COLO668 (cell line): Measurements from ENCODE around the gene NPEPPS.
A peak's percentile ranks its signal among the peaks of the same experiment; 100 is the strongest.
"Not testable (repeated sequence)": the region's sequence is repeated elsewhere in the genome, so short reads cannot be mapped to it uniquely, and the experiment has no call there.

Experiments
- DNase-seq: peaks from one replicate; lab custom pipeline; 2025; ENCODE audit not compliant: unreplicated experiment; lab: John Stamatoyannopoulos, UW

NPEPPS gene, protein sequence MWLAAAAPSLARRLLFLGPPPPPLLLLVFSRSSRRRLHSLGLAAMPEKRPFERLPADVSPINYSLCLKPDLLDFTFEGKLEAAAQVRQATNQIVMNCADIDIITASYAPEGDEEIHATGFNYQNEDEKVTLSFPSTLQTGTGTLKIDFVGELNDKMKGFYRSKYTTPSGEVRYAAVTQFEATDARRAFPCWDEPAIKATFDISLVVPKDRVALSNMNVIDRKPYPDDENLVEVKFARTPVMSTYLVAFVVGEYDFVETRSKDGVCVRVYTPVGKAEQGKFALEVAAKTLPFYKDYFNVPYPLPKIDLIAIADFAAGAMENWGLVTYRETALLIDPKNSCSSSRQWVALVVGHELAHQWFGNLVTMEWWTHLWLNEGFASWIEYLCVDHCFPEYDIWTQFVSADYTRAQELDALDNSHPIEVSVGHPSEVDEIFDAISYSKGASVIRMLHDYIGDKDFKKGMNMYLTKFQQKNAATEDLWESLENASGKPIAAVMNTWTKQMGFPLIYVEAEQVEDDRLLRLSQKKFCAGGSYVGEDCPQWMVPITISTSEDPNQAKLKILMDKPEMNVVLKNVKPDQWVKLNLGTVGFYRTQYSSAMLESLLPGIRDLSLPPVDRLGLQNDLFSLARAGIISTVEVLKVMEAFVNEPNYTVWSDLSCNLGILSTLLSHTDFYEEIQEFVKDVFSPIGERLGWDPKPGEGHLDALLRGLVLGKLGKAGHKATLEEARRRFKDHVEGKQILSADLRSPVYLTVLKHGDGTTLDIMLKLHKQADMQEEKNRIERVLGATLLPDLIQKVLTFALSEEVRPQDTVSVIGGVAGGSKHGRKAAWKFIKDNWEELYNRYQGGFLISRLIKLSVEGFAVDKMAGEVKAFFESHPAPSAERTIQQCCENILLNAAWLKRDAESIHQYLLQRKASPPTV

DNA sequence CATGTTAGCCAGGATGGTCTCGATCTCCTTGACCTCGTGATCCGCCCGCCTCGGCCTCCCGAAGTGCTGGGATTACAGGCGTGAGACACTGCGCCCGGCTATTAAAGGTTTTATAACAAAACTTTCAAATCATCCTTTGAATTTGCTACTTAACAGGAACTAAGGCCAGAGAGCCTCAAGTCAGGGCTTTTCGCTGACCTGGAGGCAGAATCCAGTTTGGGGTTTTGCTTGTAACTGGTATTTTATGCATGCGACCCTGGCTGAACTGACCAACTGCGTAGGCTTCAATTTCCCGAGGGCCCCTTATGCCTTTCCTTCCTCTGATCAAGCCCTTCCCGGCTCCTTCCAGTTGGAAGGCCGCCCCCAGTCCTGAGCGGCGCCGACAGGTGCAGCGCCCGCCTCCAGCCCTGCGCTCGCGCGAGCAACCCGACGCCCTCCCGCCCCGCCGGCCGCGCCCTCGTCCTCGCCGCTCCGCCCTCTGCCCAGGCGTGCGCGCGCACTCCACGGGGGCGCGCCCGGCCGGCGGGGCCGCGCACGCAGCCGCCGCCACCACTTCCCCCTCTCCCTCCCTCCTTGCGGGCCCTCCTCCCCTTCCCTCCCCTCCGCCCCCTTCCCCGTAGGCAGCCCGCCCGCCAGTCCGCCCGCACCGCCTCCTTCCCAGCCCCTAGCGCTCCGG lies at the start of gene NPEPPS:
Gene NPEPPS, plus strand, starts transcription at position 552 of the 676 bp plus-strand sequence. CDS start 193 bp downstream, outside the sequence.
- DNase-seq = peak; percentile 80

DNA sequence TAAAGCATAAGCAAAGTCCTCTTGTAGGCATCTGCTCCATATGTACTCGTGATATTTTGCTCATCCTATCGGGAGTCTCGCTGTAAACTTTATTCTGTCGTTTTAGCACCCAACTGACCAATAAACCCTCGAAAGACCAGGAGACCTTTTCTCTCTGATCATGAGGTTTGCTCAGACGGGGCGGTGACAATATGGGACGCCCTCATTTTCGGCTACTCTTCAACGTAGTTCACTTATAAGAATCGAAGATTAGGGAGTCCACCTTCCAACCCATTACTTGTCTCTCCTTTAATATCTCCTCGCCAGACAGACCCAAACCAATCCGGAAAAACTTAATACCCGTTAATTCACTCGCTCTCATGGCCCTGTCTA lies 39.1 kb upstream of the NPEPPS start:
- DNase-seq = not testable (repeated sequence)

DNA sequence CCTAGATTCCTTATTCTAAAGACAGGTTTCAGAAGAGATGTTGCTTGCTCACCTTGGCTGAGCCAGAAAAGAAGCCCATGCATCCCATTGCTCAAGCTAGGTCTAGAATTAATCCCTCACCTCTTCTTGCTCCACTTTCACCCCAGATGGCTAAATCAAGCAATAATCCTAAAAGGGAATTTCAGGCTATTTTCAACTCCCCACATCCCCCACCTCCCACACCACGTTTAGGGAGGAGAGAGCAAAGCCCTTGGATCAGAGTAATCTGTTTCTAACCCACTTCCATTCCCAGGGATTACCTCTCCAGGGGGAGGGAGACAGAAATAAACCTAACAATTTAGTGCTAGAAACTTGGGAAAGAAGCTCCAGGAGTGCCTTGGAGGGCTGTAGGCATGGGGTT lies 31.8 kb upstream of the NPEPPS start:
- not testable (repeated sequence) for DNase-seq

DNA sequence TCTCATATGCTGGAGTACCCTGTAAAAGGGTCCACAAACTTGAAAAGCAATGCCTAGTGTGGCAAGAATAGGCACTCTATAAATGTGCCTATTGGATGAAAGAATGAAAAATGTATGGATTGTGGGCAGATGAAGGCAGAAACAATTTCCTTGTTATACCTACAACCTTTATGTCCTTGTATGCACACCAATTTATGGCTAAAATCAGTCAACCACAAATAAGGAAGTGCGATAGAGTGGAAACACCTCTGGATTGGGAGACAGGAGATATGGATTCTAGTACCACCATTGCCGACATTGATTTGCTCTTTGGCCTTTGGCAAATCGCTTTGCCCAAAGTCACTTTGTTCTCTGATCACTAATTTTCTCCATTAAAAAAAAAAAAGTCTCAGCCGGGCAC lies 31.4 kb upstream of the NPEPPS start:
- not testable (repeated sequence) for DNase-seq

DNA sequence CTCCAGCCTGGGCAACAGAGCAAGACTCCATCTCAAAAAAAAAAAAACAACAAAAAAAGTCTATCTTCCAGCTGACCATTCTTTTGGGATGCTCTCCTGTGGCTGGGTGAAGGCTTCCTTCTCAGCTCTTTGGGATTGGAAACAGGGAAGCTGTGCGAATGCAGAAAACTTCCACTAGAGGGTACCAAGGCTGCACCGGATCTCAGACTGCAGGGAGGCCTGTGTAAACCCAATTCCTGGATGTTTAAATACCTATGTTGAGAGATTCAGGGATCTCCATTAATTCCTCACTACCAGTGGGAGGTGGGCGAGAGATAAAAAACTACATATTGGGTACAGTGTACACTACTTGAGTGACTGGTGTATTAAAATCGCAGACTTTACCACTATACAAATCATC lies 30.3 kb upstream of the NPEPPS start:
- DNase-seq = peak; percentile 0

DNA sequence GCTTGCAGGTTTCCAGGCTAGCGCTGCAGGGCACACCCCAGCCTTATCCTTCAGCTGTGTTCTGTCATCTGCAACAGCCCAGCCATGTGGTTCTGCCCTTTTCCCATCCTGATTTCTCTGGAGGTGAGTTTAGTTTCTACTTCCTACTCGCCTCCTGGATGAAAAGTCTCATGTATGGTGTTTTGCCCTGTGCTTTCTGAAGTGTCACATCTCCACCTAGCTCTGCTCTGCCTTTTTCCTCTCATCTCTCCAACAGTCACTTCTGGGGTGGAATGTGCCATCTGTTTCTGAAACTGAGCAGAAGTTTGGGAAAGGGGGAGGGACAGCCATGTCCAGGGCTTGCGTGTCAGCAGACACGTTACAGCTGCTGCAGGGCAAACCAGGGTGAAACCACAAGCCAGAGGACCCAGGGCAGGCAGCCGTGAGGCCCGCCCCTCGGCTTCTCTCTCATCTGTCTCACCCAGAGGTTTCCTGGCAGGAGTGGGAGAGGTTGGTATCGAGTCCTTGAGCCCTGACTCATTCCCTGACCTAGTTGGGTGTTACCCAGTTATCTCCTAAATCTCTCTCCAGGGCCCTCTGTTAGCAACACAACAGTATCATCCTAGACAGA lies 28.7 kb upstream of the NPEPPS start:
- DNase-seq = peak; percentile 7

DNA sequence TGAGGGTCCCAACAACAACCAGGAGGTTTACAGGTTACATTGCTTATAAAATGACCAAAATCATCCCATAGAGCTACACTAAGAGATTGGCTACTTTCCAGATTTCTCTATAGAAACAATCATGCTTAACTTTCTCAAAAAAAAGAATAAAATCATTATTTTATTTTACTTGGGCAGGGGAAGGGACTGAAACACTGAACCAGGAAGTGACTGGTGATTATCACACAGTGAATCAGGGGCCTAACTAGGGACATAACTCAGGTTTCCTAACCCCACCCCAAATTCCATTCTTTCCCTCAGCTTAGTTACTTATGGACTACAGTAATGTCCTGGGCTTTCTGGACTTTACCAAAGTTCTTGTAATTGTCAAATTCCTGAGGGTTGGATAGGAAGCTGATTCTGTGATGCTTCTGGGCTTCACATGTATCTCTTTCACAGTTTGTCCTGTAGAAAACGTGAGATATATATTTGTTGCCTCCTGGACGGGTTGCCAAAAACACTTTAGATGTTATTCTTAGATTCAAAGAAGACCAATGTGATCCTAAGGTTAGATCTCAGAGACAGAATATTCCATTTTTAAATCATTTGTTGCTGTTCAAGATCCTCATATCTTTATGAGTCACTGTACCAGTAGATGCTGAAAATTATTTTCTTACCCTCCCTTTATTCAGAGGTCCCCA lies 28.0 kb upstream of the NPEPPS start:
- not testable (repeated sequence) for DNase-seq

DNA sequence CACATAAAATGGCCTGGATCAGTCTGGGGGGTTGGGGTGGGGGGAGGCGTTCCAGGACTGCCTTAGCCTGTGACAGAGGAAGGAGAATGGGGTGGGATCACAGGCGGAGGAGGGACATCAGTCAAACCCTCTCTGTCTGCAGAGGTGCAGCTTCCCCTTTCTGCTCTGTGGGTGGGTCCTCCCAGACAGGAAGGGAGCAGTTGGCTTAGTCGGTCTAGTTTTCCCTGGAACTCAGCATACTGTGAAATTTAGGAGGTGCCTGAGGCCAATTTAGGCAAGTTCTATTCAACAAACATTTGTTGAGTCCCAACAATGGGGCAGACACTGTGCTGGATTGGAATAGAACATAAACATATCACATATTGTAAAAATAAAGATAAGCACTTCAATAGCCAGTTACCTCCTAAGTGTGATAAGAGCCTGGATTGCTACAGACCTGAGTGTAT lies 19.2 kb upstream of the NPEPPS start:
- DNase-seq = not testable (repeated sequence)

DNA sequence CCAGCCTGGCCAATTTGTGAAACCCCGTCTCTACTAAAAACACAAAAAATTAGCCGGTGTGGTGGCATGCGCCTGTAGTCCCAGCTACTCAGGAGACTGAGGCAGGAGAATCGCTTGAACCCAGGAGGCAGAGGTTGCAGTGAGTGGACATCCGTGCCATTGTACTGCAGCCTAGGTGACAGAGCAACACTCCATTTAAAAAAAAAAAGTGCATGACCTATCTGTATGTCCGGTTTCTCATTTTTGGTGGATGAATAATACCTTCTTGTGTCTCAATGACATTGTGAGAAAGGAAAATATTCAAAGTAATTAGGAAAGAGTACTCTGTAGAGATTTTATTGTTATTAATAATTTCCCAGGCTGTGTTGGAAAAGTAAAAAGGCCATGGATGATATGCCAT lies 17.6 kb upstream of the NPEPPS start:
- DNase-seq = not testable (repeated sequence)

DNA sequence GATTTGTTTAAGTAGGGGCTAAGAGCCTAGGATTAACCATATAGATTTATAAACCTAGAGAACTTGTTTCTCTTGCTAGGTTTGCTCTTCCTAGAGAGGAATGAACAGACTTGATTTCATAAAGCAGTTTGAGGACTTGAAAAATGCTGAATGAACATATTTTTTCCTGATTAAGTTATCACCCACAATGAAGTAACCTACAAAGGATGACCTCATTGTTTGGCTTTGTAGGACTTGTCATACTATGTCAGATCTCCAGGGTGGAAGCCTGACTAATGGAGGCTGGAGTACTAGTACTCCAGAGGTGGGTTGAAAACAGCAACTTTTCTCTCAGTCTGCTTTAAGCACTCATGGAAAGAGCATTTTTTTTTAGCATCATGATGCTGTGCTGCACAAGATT lies 12.0 kb upstream of the NPEPPS start:
- not testable (repeated sequence) for DNase-seq

DNA sequence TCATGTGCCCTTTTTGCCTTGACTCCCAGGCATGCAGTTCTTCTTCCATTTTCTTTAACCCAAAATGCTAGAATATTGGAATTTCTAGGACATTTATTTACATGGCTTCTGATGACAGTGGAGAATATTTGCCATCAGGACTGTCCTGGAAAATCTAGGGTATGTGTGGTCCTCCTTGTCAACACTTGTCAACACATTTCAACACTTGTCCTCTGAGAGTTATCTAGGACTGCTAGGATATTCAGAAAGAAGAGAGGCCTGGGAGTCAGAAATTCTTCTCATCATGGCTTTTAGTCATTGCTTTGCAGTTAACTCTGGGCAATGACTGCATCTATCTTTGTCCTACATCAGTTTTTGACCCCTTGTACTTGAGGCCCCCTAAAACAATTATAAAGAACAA lies 11.5 kb upstream of the NPEPPS start:
- not testable (repeated sequence) for DNase-seq

DNA sequence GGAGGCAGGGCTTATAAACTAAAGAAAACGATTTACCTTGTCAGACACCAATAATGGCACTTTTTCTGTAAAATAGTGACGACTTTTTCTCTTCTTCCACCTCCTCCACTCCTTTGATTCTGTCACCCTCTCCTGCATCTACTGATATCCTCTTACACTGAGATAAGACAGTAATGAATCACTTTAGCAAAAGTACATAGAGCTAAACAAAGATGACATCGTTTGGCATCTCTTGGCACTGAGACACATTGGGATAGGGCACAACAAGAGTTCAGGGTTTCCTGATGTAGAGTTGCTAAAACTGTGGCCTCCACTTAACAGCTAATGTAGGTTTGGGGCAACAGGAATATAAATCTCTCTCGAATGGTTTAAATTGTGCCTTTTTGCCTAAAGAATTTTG lies 10.6 kb upstream of the NPEPPS start:
- not testable (repeated sequence) for DNase-seq

DNA sequence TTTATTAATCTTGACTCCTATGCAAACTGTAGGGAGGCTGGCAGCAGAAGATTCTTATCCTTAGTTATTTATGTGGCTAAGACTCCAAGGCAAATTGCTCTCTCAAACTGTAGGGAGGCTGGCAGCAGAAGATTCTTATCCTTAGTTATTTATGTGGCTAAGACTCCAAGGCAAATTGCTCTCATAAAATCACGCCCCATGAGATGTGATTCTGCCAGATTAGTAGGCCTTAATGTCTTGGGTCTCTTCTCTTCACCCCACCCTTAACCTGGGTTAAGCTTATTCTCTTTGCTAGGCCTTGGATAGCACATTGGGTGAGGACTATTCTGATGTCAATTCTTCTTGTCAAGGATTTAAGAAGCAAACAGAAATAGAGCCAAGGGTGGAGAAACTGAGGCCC lies 9.5 kb upstream of the NPEPPS start:
- DNase-seq = not testable (repeated sequence)

DNA sequence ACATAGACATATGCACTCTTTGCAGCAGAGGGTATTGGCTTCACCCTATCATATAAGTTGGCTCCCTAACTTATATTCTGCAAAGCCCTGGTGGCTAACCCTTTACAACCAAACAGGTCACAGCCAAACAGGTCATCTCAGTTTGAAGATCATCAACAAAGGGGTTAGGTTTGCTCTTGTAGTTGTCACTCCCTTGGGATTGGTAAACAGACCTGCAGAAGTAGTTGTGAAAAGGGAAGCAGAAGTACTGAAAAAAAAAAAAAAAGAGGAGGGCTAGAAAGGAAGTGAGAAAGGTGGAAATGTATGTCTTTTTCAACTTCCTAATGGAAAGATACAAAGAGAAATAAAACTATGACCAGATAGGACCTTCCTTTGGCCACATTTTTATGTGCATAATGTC lies 8.6 kb upstream of the NPEPPS start:
- not testable (repeated sequence) for DNase-seq

DNA sequence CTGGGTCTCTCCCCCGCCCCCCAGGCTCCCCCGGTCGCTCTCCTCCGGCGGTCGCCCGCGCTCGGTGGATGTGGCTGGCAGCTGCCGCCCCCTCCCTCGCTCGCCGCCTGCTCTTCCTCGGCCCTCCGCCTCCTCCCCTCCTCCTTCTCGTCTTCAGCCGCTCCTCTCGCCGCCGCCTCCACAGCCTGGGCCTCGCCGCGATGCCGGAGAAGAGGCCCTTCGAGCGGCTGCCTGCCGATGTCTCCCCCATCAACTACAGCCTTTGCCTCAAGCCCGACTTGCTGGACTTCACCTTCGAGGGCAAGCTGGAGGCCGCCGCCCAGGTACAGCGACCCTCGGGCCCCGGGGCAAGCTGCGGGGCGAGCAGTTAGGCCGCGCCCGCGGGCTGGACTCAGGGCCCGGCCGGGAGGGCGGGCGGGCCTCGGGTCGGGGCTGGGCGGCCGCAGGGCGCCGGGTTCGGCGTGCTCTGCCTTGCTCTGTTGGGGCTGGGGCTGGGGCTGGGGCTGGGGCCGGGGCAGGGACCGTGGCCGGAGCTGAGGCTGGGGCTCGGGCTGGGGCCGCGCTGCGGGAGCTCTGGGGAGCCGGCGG lies 419 bp downstream of the NPEPPS start:
- peak; percentile 4 for DNase-seq

DNA sequence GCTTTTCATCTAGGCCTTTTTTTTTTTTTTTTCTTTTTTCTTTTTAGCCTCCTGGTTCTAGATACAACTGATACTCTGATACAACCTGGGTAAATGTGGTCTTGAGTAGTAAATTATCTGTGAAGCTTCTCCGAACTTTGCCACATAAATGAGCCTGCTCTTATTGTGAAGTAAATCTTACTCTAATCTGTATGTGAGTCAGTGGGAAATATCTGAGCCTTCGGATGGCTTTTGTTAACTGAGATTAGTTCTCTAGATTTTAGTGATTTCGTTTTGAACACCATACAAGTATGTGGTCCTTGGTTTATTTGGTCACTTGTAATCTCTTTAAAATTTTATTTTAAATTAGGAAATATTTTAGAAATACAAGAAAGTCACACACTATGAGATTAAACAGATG lies 8.2 kb downstream of the NPEPPS start:
- DNase-seq = not testable (repeated sequence)

DNA sequence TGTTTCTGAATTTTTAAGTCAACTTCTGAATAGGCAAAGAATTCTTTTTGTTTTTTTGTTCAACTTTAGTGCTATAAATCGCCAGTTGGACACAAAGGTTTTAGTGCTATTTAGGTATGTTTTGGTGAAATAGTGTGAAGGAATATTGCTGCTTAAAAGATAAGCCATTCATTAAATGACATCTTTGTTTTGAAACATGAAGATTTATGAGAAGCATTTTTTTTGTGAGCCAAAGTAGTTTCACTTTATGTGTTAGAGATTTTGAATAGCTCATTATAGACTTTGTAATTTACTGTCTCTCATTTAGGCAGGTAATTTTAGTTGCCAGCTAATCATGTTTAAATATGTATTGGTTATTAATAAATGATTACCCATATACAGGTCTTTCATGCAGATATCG lies 10.8 kb downstream of the NPEPPS start:
- not testable (repeated sequence) for DNase-seq

DNA sequence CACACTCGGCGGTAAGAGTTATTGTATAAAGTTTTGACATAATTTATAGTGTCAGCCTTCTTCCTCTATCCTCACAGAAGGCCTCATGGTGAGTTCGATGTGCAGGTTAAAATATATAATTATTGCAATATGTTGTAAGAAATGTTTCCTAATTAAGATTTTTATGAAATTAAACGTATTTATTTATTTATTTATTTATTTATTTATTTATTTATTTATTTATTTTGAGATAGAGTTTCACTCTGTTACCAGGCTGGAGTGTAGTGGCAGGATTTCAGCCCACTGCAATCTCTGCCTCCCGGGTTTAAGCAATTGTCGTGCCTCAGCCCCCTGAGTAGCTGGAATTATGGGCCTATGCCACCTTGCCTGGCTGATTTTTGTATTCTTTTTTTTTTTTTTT lies 13.4 kb downstream of the NPEPPS start:
- not testable (repeated sequence) for DNase-seq

DNA sequence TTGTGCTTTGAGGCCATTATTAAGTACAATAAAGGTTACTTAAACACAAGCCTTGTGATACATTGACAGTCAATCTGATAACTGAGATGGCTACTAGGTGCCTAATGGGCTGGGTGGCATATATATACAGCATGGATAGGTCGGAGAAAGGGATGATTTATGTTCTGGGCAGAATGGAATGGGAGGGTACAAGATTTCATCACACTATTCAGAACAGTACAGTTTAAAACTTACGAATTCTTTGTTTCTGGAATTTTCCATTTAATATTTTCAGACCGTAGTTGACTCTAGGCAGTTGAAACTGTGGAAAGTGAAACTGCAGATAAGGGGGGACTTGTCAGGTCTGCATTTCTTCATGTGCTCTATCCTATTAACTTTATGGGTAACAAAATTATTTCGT lies 23.8 kb downstream of the NPEPPS start:
- not testable (repeated sequence) for DNase-seq

DNA sequence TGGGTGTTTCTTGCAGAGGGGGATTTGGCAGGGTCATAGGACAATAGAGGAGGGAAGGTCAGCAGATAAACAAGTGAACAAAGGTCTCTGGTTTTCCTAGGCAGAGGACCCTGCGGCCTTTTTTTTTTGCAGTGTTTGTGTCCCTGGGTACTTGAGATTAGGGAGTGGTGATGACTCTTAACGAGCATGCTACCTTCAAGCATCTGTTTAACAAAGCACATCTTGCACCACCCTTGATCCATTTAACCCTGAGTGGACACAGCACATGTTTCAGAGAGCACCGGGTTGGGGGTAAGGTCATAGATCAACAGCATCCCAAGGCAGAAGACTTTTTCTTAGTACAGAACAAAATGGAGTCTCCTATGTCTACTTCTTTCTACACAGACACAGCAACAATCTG lies 25.2 kb downstream of the NPEPPS start:
- DNase-seq = not testable (repeated sequence)
